ENCODE measurements around the gene CYTH1. TPM values are rescaled to one million over a fixed set of nuclear protein-coding genes. Genes with fewer than 3 reads are reported as not detected.

Gene CYTH1
- polyA plus RNA-seq, 2 of the 4 experiments (the other 2 are of a cell fraction): 38.5 to 46.2 TPM

DNA sequence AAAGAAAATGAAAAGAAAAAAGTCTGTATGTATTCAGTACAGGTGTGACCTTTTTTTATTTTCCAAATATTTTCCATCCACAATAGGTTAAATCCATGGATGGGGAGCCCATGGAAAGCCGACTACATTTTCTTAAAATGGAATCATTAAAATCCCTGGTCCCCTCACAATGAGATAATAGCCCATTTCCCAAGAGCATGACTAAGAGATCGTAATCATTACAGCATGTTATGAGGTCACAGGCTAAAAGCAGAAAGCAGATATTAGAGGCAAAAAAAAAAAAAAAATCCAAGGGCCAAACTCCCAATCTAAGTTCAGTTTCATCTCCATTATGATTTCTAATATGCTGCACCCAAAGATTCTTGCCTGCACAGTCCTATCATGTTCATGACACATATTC lies 44.7 kb downstream of the CYTH1 start:
- FAIRE-seq (no peak), DNase-seq (ENCODE audit: low read depth in 1 of 2, low spot score in 1 of 2) (peak in 1 of 2 experiments; percentile 60), ATAC-seq (peak; percentile 33 to 66)
- peak overlapping the region; percentile 61 for H3K4me3 ChIP-seq
- CTCF ChIA-PET: interaction anchor here (0.9 to 6.4 kb wide), 15 partner anchors 10 to 292 kb away, joined by 3 to 45 read pairs (median 4); no protein-coding TSS in a partner anchor
- whole genome bisulfite sequencing (ENCODE audit: missing lambda C conversion rate): 11% methylated on average over 2 of the region's 2 CpGs
- TF ChIP-seq FOSL2 (IDR thresholded peaks at IDR 0.05) (no peak), FOSL2 (CRISPR knock-in tag; IDR thresholded peaks at IDR 0.05) (peak; percentile 82), ZNF302 (CRISPR knock-in tag; IDR thresholded peaks at IDR 0.05) (no peak), GATA3 (IDR thresholded peaks at IDR 0.05; ENCODE audit: borderline replicate concordance) (peak; percentile 60; the same call in 1 of the 2 replicates), CEBPB (IDR thresholded peaks at IDR 0.05) (peak in 1 of 2 experiments; percentile 65; a peak in 2 of 4 replicates), CHD2 (IDR thresholded peaks at IDR 0.05; ENCODE audit: low read length, partially characterized antibody) (no peak)
- TF ChIP-seq, protein P1, sequence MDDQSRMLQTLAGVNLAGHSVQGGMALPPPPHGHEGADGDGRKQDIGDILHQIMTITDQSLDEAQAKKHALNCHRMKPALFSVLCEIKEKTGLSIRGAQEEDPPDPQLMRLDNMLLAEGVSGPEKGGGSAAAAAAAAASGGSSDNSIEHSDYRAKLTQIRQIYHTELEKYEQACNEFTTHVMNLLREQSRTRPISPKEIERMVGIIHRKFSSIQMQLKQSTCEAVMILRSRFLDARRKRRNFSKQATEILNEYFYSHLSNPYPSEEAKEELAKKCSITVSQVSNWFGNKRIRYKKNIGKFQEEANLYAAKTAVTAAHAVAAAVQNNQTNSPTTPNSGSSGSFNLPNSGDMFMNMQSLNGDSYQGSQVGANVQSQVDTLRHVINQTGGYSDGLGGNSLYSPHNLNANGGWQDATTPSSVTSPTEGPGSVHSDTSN (IDR thresholded peaks at IDR 0.05): no peak
- H3K4me2 ChIP-seq: peak overlapping the region; percentile 85
- no peaks in the 10 kb centered on the region for H3K9me3 ChIP-seq
- peak overlapping the region; percentile 72 to 85 for H3K27ac ChIP-seq
- H3K4me1 ChIP-seq: peaks cover 36% of the 10 kb centered on the region
- POLR2A ChIA-PET: interaction anchor here (0.7 to 1.6 kb wide), 3 partner anchors 12 to 29 kb away, joined by 3 to 19 read pairs (median 3); no protein-coding TSS in a partner anchor

DNA sequence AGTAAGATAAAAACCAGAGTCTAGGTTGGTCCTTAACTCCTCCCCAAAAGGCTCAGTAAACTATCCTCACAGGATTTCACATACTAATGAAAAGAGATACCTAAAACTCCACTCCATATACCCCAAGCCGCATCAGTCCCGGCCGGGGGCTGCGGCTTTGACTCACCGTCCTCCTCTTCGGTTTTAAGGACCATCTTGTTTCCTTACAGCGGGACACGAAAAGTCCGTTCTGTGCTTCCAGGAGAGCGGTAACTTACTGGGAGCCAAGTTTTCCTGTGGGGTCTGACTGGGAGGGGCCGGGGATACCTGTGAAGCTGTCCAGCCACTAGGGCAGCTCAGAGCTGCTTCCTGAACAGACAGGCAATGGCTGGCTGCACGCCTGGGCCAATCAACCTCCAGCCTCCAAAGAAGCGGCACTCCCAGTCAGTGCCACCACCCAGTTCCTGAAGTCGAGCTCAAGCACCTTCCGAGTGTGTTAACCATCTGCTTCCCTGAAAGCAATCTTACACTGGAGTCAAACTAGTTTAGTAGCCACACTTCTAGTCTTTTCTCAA lies 45.5 kb downstream of the CYTH1 start:
- peak overlapping the region; percentile 61 for H3K4me3 ChIP-seq
- H3K4me1 ChIP-seq: peaks cover 32% of the 10 kb centered on the region
- DNase-seq (ENCODE audit: low read depth in 1 of 2, low spot score in 1 of 2): peak; percentile 89 to 92
- POLR2A ChIA-PET: interaction anchor here (0.9 to 1.6 kb wide), 4 partner anchors 11 to 30 kb away, joined by 3 to 19 read pairs (median 4); no protein-coding TSS in a partner anchor
- TF ChIP-seq POLR2A (IDR thresholded peaks at IDR 0.05; ENCODE audit: low read length): peak; percentile 38
- TF ChIP-seq, protein P2, sequence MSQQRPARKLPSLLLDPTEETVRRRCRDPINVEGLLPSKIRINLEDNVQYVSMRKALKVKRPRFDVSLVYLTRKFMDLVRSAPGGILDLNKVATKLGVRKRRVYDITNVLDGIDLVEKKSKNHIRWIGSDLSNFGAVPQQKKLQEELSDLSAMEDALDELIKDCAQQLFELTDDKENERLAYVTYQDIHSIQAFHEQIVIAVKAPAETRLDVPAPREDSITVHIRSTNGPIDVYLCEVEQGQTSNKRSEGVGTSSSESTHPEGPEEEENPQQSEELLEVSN (IDR thresholded peaks at IDR 0.05; ENCODE audit: borderline replicate concordance, low read depth): 0 out of 2 replicates have a peak, but pooled peaks have one; percentile 16
- TF ChIP-seq, protein P3, sequence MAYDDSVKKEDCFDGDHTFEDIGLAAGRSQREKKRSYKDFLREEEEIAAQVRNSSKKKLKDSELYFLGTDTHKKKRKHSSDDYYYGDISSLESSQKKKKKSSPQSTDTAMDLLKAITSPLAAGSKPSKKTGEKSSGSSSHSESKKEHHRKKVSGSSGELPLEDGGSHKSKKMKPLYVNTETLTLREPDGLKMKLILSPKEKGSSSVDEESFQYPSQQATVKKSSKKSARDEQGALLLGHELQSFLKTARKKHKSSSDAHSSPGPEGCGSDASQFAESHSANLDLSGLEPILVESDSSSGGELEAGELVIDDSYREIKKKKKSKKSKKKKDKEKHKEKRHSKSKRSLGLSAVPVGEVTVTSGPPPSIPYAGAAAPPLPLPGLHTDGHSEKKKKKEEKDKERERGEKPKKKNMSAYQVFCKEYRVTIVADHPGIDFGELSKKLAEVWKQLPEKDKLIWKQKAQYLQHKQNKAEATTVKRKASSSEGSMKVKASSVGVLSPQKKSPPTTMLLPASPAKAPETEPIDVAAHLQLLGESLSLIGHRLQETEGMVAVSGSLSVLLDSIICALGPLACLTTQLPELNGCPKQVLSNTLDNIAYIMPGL (CRISPR knock-in tag; IDR thresholded peaks at IDR 0.05; ENCODE audit: borderline replicate concordance): no peak
- TF ChIP-seq JUN (IDR thresholded peaks at IDR 0.05): 0 out of 5 replicates have a peak, but pooled peaks have one; percentile 18 to 21
- 0 out of 2 replicates have a peak, but pooled peaks have one; percentile 26 for TF ChIP-seq MAZ (IDR thresholded peaks at IDR 0.05; ENCODE audit: borderline replicate concordance, low read depth, low read length)
- TF ChIP-seq NPAS2 (CRISPR knock-in tag; IDR thresholded peaks at IDR 0.05; ENCODE audit: borderline replicate concordance): no peak
- no peak for TF ChIP-seq ZFP36 (IDR thresholded peaks at IDR 0.05; ENCODE audit: borderline replicate concordance, partially characterized antibody)
- 0 out of 2 replicates have a peak, but pooled peaks have one; percentile 38 for TF ChIP-seq RFX5 (IDR thresholded peaks at IDR 0.05)
- no peak for TF ChIP-seq RARB (CRISPR knock-in tag; IDR thresholded peaks at IDR 0.05)
- TF ChIP-seq PHF8 (IDR thresholded peaks at IDR 0.05; ENCODE audit: borderline replicate concordance, low read depth): peak; percentile 38; the same call in 1 of the 2 replicates
- no peak; the same call in 1 of the 2 replicates for TF ChIP-seq KDM5A (IDR thresholded peaks at IDR 0.05)
- peak overlapping the region; percentile 72 to 85 for H3K27ac ChIP-seq
- H3K9me3 ChIP-seq: no peaks in the 10 kb centered on the region
- 2% methylated on average over 15 of the region's 15 CpGs for WGBS (ENCODE audit: missing lambda C conversion rate)
- peak; percentile 97 to 99 for ATAC-seq
- FAIRE-seq: peak; percentile 81
- CTCF ChIA-PET: interaction anchor here (0.6 to 6.4 kb wide), 15 partner anchors 8 to 255 kb away, joined by 3 to 45 read pairs (median 4); no protein-coding TSS in a partner anchor
- H3K4me2 ChIP-seq: peak overlapping the region; percentile 85
